SU-DHL-6 (cell line): ENCODE measurements around the gene CEP128.

ENCODE experiments used
- CTCF ChIP-seq: fragments of 200-600 bp; sonication (generic); IDR thresholded peaks from one replicate; pipeline ENCODE4 v1.5.1; 2017; ENCODE audit warnings: antibody characterized with exemption, mild to moderate bottlenecking, low read length, moderate library complexity; ENCODE audit not compliant: insufficient read depth, poor library complexity, severe bottlenecking
- EZH2phosphoT487 ChIP-seq: fragments of 200-600 bp; sonication (generic), shearing (Covaris generic); conservative IDR thresholded peaks from 2 replicates; pipeline ENCODE4 v1.6.1; 2018; ENCODE audit warnings: mild to moderate bottlenecking, antibody characterized with exemption, low read length, moderate library complexity, mixed read lengths

GRCh38 chr14:80839743-80840142 is 101.8 kb downstream of the CEP128 start:
- TF ChIP-seq CTCF = no peak
- no peak for TF ChIP-seq EZH2phosphoT487
